HG02973 (cell line): ENCODE data around the gene KL.
A peak's percentile ranks its signal among the peaks of the same experiment; 100 is the strongest.

Source experiments
- ATAC-seq: cut with Tn5 transposase; IDR thresholded peaks from one replicate; pipeline ENCODE4 v1.9.1; 2021; ENCODE audit warnings: moderate library complexity; ENCODE audit not compliant: unreplicated experiment

KL gene

GRCh38 chr13:33109271-33109697 is 93.1 kb downstream of the KL start:
- ATAC-seq, result no peak

DNA sequence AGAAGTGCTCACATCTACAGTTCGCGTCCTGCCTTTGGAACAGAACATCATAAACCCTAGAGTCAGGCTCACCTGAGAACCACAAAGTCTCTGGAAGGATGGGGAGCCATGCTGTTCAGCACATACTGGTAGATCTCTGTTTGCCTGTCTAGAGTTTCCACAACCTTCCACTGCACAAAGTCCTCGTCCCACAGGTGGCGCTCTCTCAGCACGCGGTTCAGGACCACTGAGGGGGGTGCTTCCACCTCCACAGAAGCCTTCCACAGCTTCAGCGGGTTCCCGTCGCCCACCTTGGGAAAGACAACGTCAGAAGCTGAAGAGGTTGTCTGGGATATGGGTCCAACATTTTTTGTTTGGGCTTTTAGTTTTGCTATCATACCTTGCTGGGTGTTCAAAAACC is 93.6 kb downstream of the KL start:
- no peak for ATAC-seq

- peak; percentile 1 for ATAC-seq
These were observed 94.1 kb downstream of the KL start for GRCh38 chr13:33110386-33110712.

GRCh38 chr13:33110713-33111413 is 94.6 kb downstream of the KL start:
- peak; percentile 49 for ATAC-seq

GRCh38 chr13:33111414-33112110 is 95.3 kb downstream of the KL start:
- peak; percentile 16 for ATAC-seq

GRCh38 chr13:33112766-33113165 is 96.5 kb downstream of the KL start:
- ATAC-seq, result no peak

- ATAC-seq, result no peak
These were observed 97.9 kb downstream of the KL start for GRCh38 chr13:33114146-33114545.

- ATAC-seq, result no peak
These were observed 99.1 kb downstream of the KL start for GRCh38 chr13:33115274-33115673.
